OCI-LY3 (cell line): Measurements from ENCODE around the gene FOS.

ENCODE experiments used
- CTCF ChIP-seq: fragments of 200-600, 300-600 bp; sonication (generic); IDR thresholded peaks from 2 replicates; pipeline ENCODE4 v1.5.1; 2014; ENCODE audit warnings: antibody characterized with exemption, low read length, low read depth
- EZH2phosphoT487 ChIP-seq: fragments of 200-600 bp; shearing (Covaris generic); IDR thresholded peaks from 2 replicates; pipeline ENCODE4 v1.6.1; 2018; ENCODE audit warnings: antibody characterized with exemption, mixed run types, low read depth

DNA sequence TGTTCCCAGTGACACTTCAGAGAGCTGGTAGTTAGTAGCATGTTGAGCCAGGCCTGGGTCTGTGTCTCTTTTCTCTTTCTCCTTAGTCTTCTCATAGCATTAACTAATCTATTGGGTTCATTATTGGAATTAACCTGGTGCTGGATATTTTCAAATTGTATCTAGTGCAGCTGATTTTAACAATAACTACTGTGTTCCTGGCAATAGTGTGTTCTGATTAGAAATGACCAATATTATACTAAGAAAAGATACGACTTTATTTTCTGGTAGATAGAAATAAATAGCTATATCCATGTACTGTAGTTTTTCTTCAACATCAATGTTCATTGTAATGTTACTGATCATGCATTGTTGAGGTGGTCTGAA lies 3.0 kb downstream of the FOS start:
- TF ChIP-seq CTCF = no peak
- TF ChIP-seq EZH2phosphoT487 = no peak
